BE2C (cell line): ENCODE data around the gene HYDIN.

Experiments used
- DNase-seq: peaks from one replicate; pipeline ENCODE4 v3.0.0-alpha.2; 2020
- H3K27me3 ChIP-seq: fragments of 250-450 bp; sonication (Bioruptor Pico); 2 replicates; pipeline ENCODE4 v1.5.1; 2020; ENCODE audit warnings: mild to moderate bottlenecking
- H3K36me3 ChIP-seq: fragments of 250-450 bp; sonication (Bioruptor Pico); 2 replicates; pipeline ENCODE4 v1.5.1; 2020; ENCODE audit warnings: mild to moderate bottlenecking
- H3K4me1 ChIP-seq: fragments of 250-450 bp; sonication (Bioruptor Pico); 2 replicates; pipeline ENCODE4 v1.5.1; 2020
- H3K4me3 ChIP-seq: 2 replicates; pipeline ENCODE4 v1.5.1; 2011; ENCODE audit warnings: low read depth, low read length
- H3K9me3 ChIP-seq: fragments of 250-450 bp; sonication (Bioruptor Pico); 2 replicates; pipeline ENCODE4 v1.5.1; 2020
- CTCF ChIP-seq: IDR thresholded peaks from 2 replicates; pipeline ENCODE4 v1.5.1; 2012; ENCODE audit warnings: mild to moderate bottlenecking, low read depth, low read length

Gene HYDIN

GRCh38 chr16:70804734-70805169 is 425.8 kb downstream of the HYDIN start:
- H3K36me3 ChIP-seq = no peaks in the 10 kb centered on the region
- no peaks in the 10 kb centered on the region; the same call in 1 of the 2 replicates for H3K4me1 ChIP-seq
- peaks cover 22% of the 10 kb centered on the region for H3K27me3 ChIP-seq
- no peak for TF ChIP-seq CTCF
- no peaks in the 10 kb centered on the region for H3K9me3 ChIP-seq
- DNase-seq = no peak
- no peak overlapping the region for H3K4me3 ChIP-seq

- TF ChIP-seq CTCF = no peak
- Histone ChIP-seq H3K27me3 (peaks cover 17% of the 10 kb centered on the region), H3K9me3 (no peaks in the 10 kb centered on the region), H3K4me3 (no peak overlapping the region), H3K36me3 (no peaks in the 10 kb centered on the region), H3K4me1 (no peaks in the 10 kb centered on the region; the same call in 1 of the 2 replicates)
- no peak for DNase-seq
These were observed 426.3 kb downstream of the HYDIN start for GRCh38 chr16:70804153-70804733.

- no peak for DNase-seq
- H3K9me3 ChIP-seq = no peaks in the 10 kb centered on the region
These were observed 427.2 kb downstream of the HYDIN start for GRCh38 chr16:70803319-70803718.

GRCh38 chr16:70801611-70802010 is 428.9 kb downstream of the HYDIN start:
- no peak for DNase-seq
- Histone ChIP-seq H3K9me3 (no peaks in the 10 kb centered on the region), H3K4me3 (peak overlapping the region; percentile 97), H3K36me3 (no peaks in the 10 kb centered on the region), H3K4me1 (no peaks in the 10 kb centered on the region; the same call in 1 of the 2 replicates), H3K27me3 (peaks cover 5% of the 10 kb centered on the region)
- no peak for TF ChIP-seq CTCF

More at GRCh38 chr16:70803319-70803718, 427.2 kb downstream of the HYDIN start:
- no peaks in the 10 kb centered on the region for H3K36me3 ChIP-seq
- H3K27me3 ChIP-seq = peaks cover 17% of the 10 kb centered on the region
- TF ChIP-seq CTCF = no peak
- no peak overlapping the region for H3K4me3 ChIP-seq
- H3K4me1 ChIP-seq = no peaks in the 10 kb centered on the region; the same call in 1 of the 2 replicates

- Histone ChIP-seq H3K36me3 (no peaks in the 10 kb centered on the region), H3K4me1 (no peaks in the 10 kb centered on the region; the same call in 1 of the 2 replicates), H3K9me3 (no peaks in the 10 kb centered on the region), H3K4me3 (peak within 1 kb of the TSS; percentile 97), H3K27me3 (peaks cover 3% of the 10 kb centered on the region; the same call in 1 of the 2 replicates)
- peak; percentile 93 for DNase-seq
- TF ChIP-seq CTCF = no peak
These were observed 429.6 kb downstream of the HYDIN start, which contains the start of gene VAC14 for GRCh38 chr16:70800781-70801480. TSS of gene VAC14 (minus strand) at chr16:70801158. CDS start at chr16:70800900, 258 bp downstream.

GRCh38 chr16:70800311-70800710 is 430.2 kb downstream of the HYDIN start:
- TF ChIP-seq CTCF = no peak
- no peak for DNase-seq
- H3K27me3 ChIP-seq = peaks cover 3% of the 10 kb centered on the region; the same call in 1 of the 2 replicates
- H3K9me3 ChIP-seq = no peaks in the 10 kb centered on the region
- H3K4me3 ChIP-seq = peak overlapping the region; percentile 97
- H3K36me3 ChIP-seq = no peaks in the 10 kb centered on the region
- H3K4me1 ChIP-seq = no peaks in the 10 kb centered on the region; the same call in 1 of the 2 replicates
